Fibroblast of villous mesenchyme (primary cell): ENCODE measurements around the gene MNDA. TPM values are rescaled to one million over a fixed set of nuclear protein-coding genes. Genes with fewer than 3 reads are reported as not detected.

Source experiments
- DNase-seq: peaks from one replicate; pipeline ENCODE4 v3.0.0-alpha.2; 2010; ENCODE audit warnings: low read depth
- H3K4me3 ChIP-seq: 2 replicates; pipeline ENCODE4 v1.5.1; 2011; ENCODE audit warnings: low read depth, mild to moderate bottlenecking, low read length
- small RNA-seq: library from RNA; depleted of rRNA; stranded (forward); fragments of <200 nt; gene quantifications from one replicate; pipeline ENCODE3, GENCODE V24; 2012
- total RNA-seq: library from RNA; depleted of rRNA; stranded (reverse); fragments of >200 nt; gene quantifications from 2 replicates; pipeline ENCODE4 v1.2.3, GENCODE V29; 2012
- TF ChIP-seq, protein P1 (sequence below): IDR thresholded peaks from 2 replicates; pipeline ENCODE4 v1.5.1; 2012; ENCODE audit warnings: low read depth, mild to moderate bottlenecking, low read length; ENCODE audit not compliant: insufficient read depth

The MNDA gene
- total RNA-seq, 1 donor: not detected

DNA sequence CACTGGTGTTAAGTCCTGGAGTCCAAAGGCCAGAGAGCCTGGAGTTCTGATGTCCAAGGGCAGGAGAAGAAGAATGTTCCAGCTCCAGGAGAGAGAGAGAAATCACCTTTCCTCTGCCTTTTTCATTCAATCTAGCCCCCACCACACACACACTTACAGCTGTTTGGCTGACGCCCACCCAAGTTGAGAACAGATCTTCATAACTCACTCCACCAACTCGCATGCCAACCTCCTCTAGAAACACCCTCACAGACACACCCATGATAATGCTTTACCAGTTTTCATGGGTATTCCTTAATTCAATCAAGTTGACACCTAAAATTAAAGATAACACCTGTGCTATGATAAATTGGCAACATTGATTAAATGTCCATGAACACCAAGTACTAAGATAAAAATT is 42.0 kb downstream of the MNDA start:
- no peak overlapping the region for H3K4me3 ChIP-seq
- DNase-seq: no peak
- TF ChIP-seq, protein P1, sequence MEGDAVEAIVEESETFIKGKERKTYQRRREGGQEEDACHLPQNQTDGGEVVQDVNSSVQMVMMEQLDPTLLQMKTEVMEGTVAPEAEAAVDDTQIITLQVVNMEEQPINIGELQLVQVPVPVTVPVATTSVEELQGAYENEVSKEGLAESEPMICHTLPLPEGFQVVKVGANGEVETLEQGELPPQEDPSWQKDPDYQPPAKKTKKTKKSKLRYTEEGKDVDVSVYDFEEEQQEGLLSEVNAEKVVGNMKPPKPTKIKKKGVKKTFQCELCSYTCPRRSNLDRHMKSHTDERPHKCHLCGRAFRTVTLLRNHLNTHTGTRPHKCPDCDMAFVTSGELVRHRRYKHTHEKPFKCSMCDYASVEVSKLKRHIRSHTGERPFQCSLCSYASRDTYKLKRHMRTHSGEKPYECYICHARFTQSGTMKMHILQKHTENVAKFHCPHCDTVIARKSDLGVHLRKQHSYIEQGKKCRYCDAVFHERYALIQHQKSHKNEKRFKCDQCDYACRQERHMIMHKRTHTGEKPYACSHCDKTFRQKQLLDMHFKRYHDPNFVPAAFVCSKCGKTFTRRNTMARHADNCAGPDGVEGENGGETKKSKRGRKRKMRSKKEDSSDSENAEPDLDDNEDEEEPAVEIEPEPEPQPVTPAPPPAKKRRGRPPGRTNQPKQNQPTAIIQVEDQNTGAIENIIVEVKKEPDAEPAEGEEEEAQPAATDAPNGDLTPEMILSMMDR: no peak

DNA sequence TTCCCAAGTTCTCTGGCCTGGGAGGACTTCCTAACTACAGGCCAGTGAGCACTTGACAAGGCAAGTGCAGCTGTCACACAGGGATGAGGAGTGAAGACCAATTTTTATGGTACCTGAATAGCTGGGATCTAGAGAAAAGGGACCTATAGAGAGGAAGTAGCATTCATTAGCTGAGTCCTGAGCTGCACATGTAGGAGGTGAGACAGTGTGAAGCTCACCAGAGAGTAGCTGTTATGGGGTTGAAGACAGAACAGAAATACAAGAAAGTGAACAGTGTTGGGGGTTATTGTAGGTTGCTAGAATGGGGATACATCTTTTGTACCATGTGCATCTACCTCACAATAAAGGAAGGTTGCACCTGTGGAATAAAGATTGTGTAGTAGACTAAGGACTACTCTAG is 62.5 kb downstream of the MNDA start:
- TF ChIP-seq, protein P1: no peak
- no peak overlapping the region for H3K4me3 ChIP-seq
- DNase-seq: no peak

DNA sequence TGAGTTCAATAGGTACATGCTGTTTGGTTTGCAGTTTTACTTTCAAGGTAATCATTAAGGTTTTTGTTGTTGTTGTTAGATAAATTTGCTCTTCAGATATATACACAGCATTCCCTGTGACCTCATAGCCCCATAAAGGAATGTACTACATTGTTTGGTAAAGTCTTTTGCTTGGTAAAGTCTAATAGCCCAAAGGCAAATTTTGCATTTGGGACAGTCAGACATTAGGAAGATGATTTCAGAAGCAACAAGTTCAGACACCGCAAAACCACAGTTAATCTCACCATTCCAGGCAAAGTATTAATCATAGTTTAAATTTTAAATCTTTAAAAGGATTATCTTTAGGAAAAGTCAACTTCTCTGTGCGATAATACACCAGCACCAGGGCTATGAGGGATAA is 67.6 kb downstream of the MNDA start:
- TF ChIP-seq, protein P1: no peak
- DNase-seq: no peak
- no peak overlapping the region for H3K4me3 ChIP-seq

Small RNAs within 50 kb of the gene (small RNA-seq; reads per million reads assigned to genes)
- not detected for gene OR2AQ1P

Other genes starting within 250 kb of the MNDA start
- gene OR10Z1, start 226.1 kb upstream of the MNDA start, total RNA-seq: not detected in 2 replicates
- not detected in 2 replicates for gene SPTA1, start 144.6 kb upstream of the MNDA start, total RNA-seq
- gene OR6K2, start 130.7 kb upstream of the MNDA start, total RNA-seq: not detected in 2 replicates
- not detected in 2 replicates for gene OR6K3, start 110.6 kb upstream of the MNDA start, total RNA-seq
- not detected in 2 replicates for gene OR6K6, start 76.6 kb upstream of the MNDA start, total RNA-seq
- not detected in 2 replicates for gene OR6N1, start 59.2 kb upstream of the MNDA start, total RNA-seq
- gene OR6N2, start 50.1 kb upstream of the MNDA start, total RNA-seq: not detected in 2 replicates
- gene PYHIN1, start 100.2 kb downstream of the MNDA start, total RNA-seq: not detected in 2 replicates
- gene IFI16, start 178.6 kb downstream of the MNDA start, total RNA-seq: 59.9 and 60.5 TPM in 2 replicates
- 0.32 TPM in 1 of 2 replicates, not detected in the other for gene AIM2, start 245.4 kb downstream of the MNDA start, total RNA-seq